HG03378 (cell line): ENCODE measurements around the gene DUOXA2.
"Not testable (repeated sequence)": the region's sequence is repeated elsewhere in the genome, so short reads cannot be mapped to it uniquely, and the experiment has no call there.

Source experiments
- ATAC-seq: cut with Tn5 transposase; IDR thresholded peaks from one replicate; pipeline ENCODE4 v1.9.1; 2021; ENCODE audit warnings: mild to moderate bottlenecking, moderate library complexity; ENCODE audit not compliant: unreplicated experiment

DUOXA2 gene

GRCh38 chr15:45114076-45114750, at the start of gene DUOXA2, which contains the start of gene DUOX2:
Gene DUOXA2, plus strand, starts transcription at chr15:45114326. Its CDS starts 280 bp downstream, at chr15:45114606.
Gene DUOX2, minus strand, starts transcription at chr15:45114172. Its CDS starts 761 bp downstream, at chr15:45113411.
- no peak for ATAC-seq

DNA sequence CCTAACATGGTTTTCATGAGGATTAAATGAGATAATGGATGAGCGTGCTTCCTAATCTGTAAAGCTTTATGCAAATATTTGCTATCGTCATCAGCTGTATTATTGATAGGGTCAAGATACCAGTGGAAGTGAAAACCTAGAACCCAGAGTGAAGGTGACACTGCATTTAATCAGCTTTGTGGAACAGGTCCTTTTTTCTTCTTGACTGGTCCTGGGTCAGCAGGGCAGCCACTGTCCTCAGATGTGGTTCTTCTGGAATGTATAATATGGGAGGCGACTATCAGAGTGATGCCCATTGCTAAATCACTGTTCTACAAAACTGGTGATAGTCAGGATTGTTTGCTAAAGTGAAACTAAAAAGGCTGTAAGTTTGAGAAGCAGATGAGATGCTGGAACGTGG, 49.7 kb upstream of the DUOXA2 start:
- no peak for ATAC-seq

DNA sequence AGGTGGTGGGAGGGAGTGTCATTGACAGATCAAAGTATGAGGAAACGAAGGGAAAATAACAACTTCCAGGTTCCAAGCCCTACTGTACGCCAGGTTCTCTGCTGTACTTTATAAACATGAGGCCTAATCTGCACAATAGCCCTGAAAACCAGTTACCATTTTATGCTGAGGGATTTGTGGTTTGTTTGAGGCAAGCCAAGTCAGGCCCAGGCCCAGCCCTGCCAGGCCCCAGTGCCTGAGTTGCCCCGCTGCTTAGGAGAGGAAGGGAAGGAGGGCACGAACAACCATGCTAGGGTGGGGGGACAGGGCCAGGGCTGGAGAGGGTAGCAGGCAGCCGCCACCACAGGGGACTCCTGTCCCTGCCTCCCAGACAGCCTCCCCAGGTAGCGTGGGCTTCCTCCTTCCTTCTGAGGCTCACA, 44.2 kb upstream of the DUOXA2 start:
- not testable (repeated sequence) for ATAC-seq

- ATAC-seq: not testable (repeated sequence)
Observed at GRCh38 chr15:45073602-45074001, 40.5 kb upstream of the DUOXA2 start.

- not testable (repeated sequence) for ATAC-seq
Observed at GRCh38 chr15:45075440-45076320, 38.4 kb upstream of the DUOXA2 start.

DNA sequence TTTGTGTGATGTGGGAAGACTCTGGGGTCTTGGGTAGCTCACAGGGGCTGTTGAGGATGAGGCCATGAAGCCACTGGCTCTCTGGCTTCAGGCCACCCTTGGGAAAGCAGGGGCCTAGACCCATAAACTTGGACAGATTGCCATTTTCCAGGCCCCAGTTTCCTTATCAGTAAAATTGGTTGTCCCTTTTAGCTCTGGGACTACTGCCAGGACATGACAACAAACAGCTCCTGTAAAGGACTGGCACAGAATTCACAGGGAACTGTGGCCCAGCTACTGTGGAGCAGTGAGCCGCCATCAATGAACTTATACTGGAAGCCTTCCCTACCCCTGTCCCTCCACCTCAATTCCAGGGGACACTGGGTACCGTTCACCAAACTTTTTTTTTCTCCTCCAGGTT, 36.7 kb upstream of the DUOXA2 start:
- not testable (repeated sequence) for ATAC-seq

GRCh38 chr15:45079201-45079600, 34.9 kb upstream of the DUOXA2 start:
- not testable (repeated sequence) for ATAC-seq

DNA sequence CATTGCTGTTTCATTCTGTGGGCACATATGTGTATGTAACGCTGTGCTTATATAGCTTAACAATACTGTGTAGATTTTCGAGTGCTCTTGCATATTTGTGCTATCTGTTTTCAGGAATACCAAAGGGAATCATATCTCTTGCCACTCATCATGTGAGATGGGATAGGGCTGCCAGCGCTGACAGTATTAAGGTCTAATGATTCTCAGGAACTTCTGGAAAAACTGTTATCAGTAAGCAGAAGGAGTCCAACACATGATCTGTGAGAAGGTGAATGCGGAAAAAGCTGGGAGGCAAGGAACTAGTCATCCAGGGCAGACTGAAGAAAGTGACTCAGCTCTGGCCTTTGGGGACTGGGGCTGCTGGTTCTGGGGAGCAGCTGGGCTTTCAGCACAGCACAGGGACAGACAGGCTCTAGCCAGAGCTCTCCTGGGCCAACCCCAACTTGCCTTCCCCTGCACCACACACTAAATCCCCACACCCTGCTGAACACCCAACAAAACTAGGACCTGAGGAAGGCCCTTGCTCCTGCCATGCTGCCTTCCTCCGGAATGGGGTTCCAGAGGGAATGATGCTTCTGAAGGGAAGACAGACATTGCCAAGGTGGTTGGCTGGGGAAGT, 34.4 kb upstream of the DUOXA2 start:
- ATAC-seq: not testable (repeated sequence)

DNA sequence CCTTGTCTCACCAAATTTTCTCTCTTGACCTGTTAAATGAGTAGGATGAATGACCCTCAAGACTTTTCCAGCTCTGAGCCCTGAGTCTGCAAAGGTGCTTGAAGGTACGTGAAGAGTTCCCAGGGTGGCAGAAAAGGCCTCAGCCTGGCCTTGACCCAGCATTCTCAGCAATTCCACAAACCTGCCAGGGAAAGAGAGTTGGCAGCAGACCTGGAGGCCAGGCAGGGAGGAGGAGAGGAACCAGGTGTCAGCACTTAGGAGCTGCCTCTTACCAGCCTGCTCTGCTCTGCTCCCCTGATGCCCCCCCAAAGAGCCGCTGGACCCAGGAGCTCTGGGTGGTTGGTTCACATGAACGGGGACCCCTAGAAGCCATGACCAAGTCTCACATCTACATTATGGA, 33.5 kb upstream of the DUOXA2 start:
- not testable (repeated sequence) for ATAC-seq

GRCh38 chr15:45082412-45082811, 31.7 kb upstream of the DUOXA2 start:
- not testable (repeated sequence) for ATAC-seq

- no peak for ATAC-seq
Observed at GRCh38 chr15:45083223-45083622, 30.9 kb upstream of the DUOXA2 start.

DNA sequence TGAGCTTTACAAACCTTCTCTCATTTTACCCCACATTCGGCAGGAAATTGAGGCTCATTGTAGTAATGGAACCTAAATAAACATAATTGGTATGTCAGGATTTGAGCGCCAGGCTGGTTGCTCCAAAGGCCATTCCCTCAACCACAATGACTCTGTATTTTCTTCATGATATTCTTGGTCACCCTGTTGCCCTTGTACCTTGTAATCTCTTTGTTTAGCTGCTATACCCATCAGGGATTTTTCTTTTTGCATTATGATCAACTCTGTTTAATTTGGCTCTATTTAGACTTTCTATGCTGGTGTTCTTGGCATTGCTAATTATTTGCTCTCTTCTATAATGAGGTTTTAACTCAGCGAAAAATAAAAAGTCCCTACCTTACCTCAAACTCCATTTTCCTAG, 30.0 kb upstream of the DUOXA2 start:
- ATAC-seq: no peak

GRCh38 chr15:45087513-45087912, 26.6 kb upstream of the DUOXA2 start:
- ATAC-seq: no peak

GRCh38 chr15:45088801-45089711, 25.1 kb upstream of the DUOXA2 start:
- ATAC-seq: no peak

DNA sequence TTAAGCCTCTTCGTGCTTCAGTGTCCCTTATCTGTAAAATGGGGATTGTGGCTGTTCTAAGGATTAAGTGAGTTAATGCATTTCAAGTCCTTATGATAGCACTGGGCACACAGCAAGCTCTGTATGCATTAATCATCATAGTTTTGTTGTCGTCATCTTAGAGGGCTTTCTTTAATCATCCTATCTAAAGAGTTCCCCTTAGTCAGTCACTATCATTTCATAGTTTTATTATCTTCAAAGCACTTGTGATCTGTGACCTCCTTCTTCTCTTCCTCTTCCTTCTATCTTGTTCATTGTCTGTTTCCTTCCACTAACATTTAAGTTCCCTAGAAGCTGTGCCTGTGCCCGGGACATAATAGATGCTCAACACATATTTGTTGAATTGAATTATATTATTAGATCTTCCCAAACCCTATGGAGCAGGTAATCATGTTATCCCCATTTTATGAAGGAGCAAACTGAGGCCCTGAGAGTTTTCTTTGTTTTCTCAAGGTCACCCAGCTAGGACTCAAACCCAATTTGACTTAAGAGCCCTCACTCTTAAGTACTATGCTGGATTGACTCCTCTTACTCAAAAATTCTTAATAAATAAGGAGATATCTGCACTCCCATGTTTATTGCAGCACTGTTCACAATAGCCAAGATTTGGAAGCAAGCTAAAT, 24.3 kb upstream of the DUOXA2 start:
- ATAC-seq: no peak

DNA sequence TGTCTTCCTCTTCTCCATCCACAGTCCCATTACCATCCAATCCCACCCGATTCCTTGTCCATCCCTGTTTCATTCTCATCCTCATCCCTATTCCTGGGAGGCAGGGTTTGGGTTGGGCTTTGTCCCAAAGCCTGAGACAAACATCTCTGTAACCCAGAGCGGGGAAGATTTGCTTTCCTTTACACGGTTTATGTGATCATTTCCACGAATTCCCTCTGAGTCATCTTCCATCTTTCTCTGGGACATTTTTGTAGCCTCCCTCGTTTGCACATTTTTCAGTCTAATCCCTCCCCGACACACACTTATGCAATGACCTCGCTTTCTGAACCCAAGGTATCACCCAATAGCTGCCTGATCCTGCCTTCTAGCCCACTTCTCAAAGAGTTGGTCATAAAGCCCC, 23.0 kb upstream of the DUOXA2 start:
- no peak for ATAC-seq

GRCh38 chr15:45091576-45091975, 22.6 kb upstream of the DUOXA2 start:
- ATAC-seq: no peak

DNA sequence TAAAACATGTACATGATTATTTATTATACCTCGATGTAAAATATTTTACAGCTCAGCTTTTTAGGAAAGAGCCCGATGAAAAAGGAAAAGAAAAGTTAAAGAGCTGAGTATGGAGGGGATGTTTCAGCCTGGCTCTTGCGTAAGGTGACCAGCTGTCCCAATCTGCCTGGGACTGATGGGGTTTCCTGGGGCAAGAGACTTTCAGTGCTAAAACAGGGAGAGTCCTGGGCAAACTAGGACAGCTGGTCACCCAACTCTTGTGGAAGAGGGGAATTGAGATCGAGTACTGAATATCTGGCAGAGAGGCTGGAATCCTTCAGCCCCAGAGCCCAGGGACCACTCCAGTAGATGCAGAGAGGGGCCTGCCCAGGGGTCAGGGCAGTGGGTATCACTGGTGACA, 21.1 kb upstream of the DUOXA2 start:
- no peak for ATAC-seq

DNA sequence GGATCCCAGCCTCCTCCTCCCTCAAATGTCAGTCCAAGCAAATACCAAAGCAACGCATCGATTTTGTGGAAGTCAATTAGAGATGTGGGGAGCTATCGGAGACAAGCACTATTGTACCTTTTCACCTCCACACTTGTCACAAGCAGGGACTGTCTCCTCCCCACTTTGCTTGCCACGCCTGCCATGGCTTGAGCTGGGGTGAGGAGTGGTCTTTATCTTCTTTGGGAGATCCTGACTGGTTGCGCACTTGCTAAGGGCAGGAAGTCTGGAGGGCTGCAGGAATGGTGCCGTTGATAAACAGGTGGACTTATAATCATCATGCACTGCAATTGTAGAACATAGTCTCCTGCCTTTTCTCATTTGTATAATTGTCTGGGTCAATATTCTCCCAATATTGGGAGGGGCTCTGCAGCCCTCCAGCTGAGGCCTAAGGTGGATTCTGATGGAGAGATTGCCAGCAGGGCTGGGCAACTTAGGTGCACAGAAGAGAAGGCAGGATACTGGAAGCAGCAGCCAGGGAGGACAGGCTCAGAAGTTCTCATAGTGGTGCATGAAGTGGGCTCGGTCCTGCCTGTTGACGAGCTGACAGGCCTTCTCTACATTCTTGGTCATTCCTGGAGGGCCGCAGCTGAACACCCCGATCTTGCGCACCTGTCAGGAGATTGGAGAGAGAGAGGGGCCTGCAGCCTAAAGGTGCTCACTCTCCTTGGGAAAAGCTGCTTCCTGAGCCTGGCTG, 20.3 kb upstream of the DUOXA2 start:
- ATAC-seq: no peak
